ENCODE measurements around the gene MYO7A. TPM values are rescaled to one million over a fixed set of nuclear protein-coding genes. Genes with fewer than 3 reads are reported as not detected.

The MYO7A gene
- total and polyA plus RNA-seq, 2 donors (not counting 1 experiment from before 2014, with no cell fraction given) = 0.03 to 0.07 TPM

DNA sequence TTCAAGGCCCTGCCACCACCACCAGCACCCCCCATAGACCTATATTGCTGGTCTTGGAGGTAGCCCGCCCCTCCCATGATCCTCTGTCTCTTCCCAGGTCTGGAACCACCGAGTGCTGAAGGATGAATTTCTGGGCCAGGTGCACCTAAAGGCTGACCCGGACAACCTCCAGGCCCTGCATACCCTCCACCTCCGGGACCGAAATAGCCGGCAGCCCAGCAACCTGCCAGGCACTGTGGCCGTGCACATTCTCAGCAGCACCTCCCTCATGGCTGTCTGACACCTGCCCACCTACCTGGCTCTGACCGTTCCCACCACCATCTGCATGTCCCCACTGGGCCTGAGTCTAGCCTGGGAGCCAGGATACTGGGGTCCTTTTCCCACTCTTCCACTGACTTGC lies 4.5 kb upstream of the MYO7A start:
- TF ChIP-seq, protein P1, sequence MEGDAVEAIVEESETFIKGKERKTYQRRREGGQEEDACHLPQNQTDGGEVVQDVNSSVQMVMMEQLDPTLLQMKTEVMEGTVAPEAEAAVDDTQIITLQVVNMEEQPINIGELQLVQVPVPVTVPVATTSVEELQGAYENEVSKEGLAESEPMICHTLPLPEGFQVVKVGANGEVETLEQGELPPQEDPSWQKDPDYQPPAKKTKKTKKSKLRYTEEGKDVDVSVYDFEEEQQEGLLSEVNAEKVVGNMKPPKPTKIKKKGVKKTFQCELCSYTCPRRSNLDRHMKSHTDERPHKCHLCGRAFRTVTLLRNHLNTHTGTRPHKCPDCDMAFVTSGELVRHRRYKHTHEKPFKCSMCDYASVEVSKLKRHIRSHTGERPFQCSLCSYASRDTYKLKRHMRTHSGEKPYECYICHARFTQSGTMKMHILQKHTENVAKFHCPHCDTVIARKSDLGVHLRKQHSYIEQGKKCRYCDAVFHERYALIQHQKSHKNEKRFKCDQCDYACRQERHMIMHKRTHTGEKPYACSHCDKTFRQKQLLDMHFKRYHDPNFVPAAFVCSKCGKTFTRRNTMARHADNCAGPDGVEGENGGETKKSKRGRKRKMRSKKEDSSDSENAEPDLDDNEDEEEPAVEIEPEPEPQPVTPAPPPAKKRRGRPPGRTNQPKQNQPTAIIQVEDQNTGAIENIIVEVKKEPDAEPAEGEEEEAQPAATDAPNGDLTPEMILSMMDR (IDR thresholded peaks at IDR 0.05) = no peak
- TF ChIP-seq EZH2 (IDR thresholded peaks at IDR 0.05; ENCODE audit: borderline replicate concordance, insufficient read depth, low read depth, low read length, poor library complexity, severe bottlenecking) = no peak
- H4K20me1 ChIP-seq (ENCODE audit: control insufficient read depth, insufficient read depth, low read length, poor library complexity, severe bottlenecking) = no peaks in the 10 kb centered on the region
- no peak overlapping the region for H3K4me3 ChIP-seq (ENCODE audit: control extremely low read depth in 1 of 5, extremely low read depth in 1 of 5, insufficient read depth in 1 of 5, low read depth in 2 of 5, low read length in 4 of 5)
- DNase-seq (no peak), ATAC-seq (ENCODE audit: low read depth) (no peak)
- no peak overlapping the region for H3K4me3 Mint-ChIP-seq
- POLR2A ChIA-PET = no interaction called here
- 94% methylated on average over 8 of the region's 8 CpGs for WGBS (ENCODE audit: insufficient coverage)
- H2AFZ ChIP-seq (ENCODE audit: insufficient read depth, low read depth, low read length, poor library complexity, severe bottlenecking) = no peak overlapping the region
- H3K27me3 Mint-ChIP-seq = peaks cover 10% of the 10 kb centered on the region
- intact Hi-C loops (cut with micrococcal nuclease) = no loop called here
- no peaks in the 10 kb centered on the region for H3K9me3 Mint-ChIP-seq (ENCODE audit: insufficient read depth)
- H3K9ac ChIP-seq (ENCODE audit: low read length) = no peak overlapping the region
- no peak overlapping the region for H3K4me2 ChIP-seq (replicated peaks; ENCODE audit: low read depth, low read length, poor library complexity, severe bottlenecking)
- H3K27ac ChIP-seq (ENCODE audit: low read length in 2 of 2) = no peak overlapping the region
- H3K27ac Mint-ChIP-seq = no peak overlapping the region
- CTCF ChIA-PET = no interaction called here
- H3K4me1 ChIP-seq (ENCODE audit: control insufficient read depth in 2 of 2, insufficient read depth in 2 of 2, low read length in 2 of 2) = peaks cover 15 to 20% of the 10 kb centered on the region in 2 donors
- no peaks in the 10 kb centered on the region for H3K9me3 ChIP-seq (ENCODE audit: control extremely low read depth in 1 of 3, control insufficient read depth in 2 of 3, insufficient read depth in 1 of 3, low read length in 2 of 3)
- no peaks in the 10 kb centered on the region for H3K79me2 ChIP-seq (ENCODE audit: control insufficient read depth, insufficient read depth, low read length)
- peaks cover 21% of the 10 kb centered on the region for H3K4me1 Mint-ChIP-seq
- no peaks in the 10 kb centered on the region for H3K36me3 ChIP-seq (replicated peaks in 1 of 2; ENCODE audit: control extremely low read depth in 1 of 2, control insufficient read depth in 1 of 2, extremely low read depth in 1 of 2, insufficient read depth in 2 of 2, low read length in 1 of 2)
- H3K27me3 ChIP-seq (replicated peaks in 1 of 4; ENCODE audit: control extremely low read depth in 1 of 4, control insufficient read depth in 3 of 4, insufficient read depth in 4 of 4, low read length in 3 of 4) = peaks cover 0 to 13% (median 0%) of the 10 kb centered on the region in 4 experiments

- Histone ChIP-seq H3K27ac (ENCODE audit: low read length in 2 of 2) (no peak overlapping the region), H3K27me3 (replicated peaks in 1 of 4; ENCODE audit: control extremely low read depth in 1 of 4, control insufficient read depth in 3 of 4, insufficient read depth in 4 of 4, low read length in 3 of 4) (peaks cover 0 to 13% (median 0%) of the 10 kb centered on the region in 4 experiments), H3K4me3 (ENCODE audit: control extremely low read depth in 1 of 5, extremely low read depth in 1 of 5, insufficient read depth in 1 of 5, low read depth in 2 of 5, low read length in 4 of 5) (no peak overlapping the region), H3K79me2 (ENCODE audit: control insufficient read depth, insufficient read depth, low read length) (no peaks in the 10 kb centered on the region), H3K36me3 (replicated peaks in 1 of 2; ENCODE audit: control extremely low read depth in 1 of 2, control insufficient read depth in 1 of 2, extremely low read depth in 1 of 2, insufficient read depth in 2 of 2, low read length in 1 of 2) (no peaks in the 10 kb centered on the region), H2AFZ (ENCODE audit: insufficient read depth, low read depth, low read length, poor library complexity, severe bottlenecking) (no peak overlapping the region), H4K20me1 (ENCODE audit: control insufficient read depth, insufficient read depth, low read length, poor library complexity, severe bottlenecking) (no peaks in the 10 kb centered on the region), H3K9me3 (ENCODE audit: control extremely low read depth in 1 of 3, control insufficient read depth in 2 of 3, insufficient read depth in 1 of 3, low read length in 2 of 3) (no peaks in the 10 kb centered on the region), H3K4me1 (ENCODE audit: control insufficient read depth in 2 of 2, insufficient read depth in 2 of 2, low read length in 2 of 2) (peaks cover 15 to 20% of the 10 kb centered on the region in 2 donors), H3K4me2 (replicated peaks; ENCODE audit: low read depth, low read length, poor library complexity, severe bottlenecking) (no peak overlapping the region), H3K9ac (ENCODE audit: low read length) (no peak overlapping the region)
- 97% methylated on average over 7 of the region's 8 CpGs for WGBS (ENCODE audit: insufficient coverage)
- DNase-seq (no peak), ATAC-seq (ENCODE audit: low read depth) (no peak)
- POLR2A ChIA-PET = no interaction called here
- Mint-ChIP-seq H3K27me3 (peaks cover 10% of the 10 kb centered on the region), H3K4me3 (no peak overlapping the region), H3K27ac (no peak overlapping the region), H3K4me1 (peaks cover 21% of the 10 kb centered on the region), H3K9me3 (ENCODE audit: insufficient read depth) (no peaks in the 10 kb centered on the region)
- CTCF ChIA-PET = no interaction called here
- TF ChIP-seq EZH2 (IDR thresholded peaks at IDR 0.05; ENCODE audit: borderline replicate concordance, insufficient read depth, low read depth, low read length, poor library complexity, severe bottlenecking) = no peak
- TF ChIP-seq, protein P1 (IDR thresholded peaks at IDR 0.05) = no peak
- intact Hi-C loops (cut with micrococcal nuclease) = no loop called here
Observed at GRCh38 chr11:77124041-77124440, 4.0 kb upstream of the MYO7A start.
